Esophagus squamous epithelium (tissue), 5 donors: ENCODE measurements around the gene LARP4. TPM values are rescaled to one million over a fixed set of nuclear protein-coding genes. Genes with fewer than 3 reads are reported as not detected.
A peak's percentile ranks its signal among the peaks of the same experiment; 100 is the strongest.
"Not testable (repeated sequence)": the region's sequence is repeated elsewhere in the genome, so short reads cannot be mapped to it uniquely, and the experiment has no call there.

Source experiments
- DNase-seq: peaks from one replicate; lab custom pipeline; 2025; lab: John Stamatoyannopoulos, UW
- H3K27ac ChIP-seq, 4 donors: fragments of 200-600 bp; sonication (generic); one replicate each; pipeline ENCODE4 v1.5.1; 2016 to 2019; ENCODE audit warnings: mild to moderate bottlenecking in 1 of 4
- H3K27me3 ChIP-seq, 4 donors: fragments of 200-600 bp; sonication (generic); 1 replicate in 3 of 4; 2 replicates in 1 of 4; pipeline versions ENCODE4 v1.5.1 to v1.6.0; 2017 to 2021; ENCODE audit warnings: antibody characterized with exemption in 1 of 4
- H3K36me3 ChIP-seq, 3 donors: fragments of 200-600 bp; sonication (generic); one replicate each; pipeline ENCODE4 v1.5.1; 2016 to 2019
- H3K4me1 ChIP-seq, 3 donors: fragments of 200-600 bp; sonication (generic); one replicate each; pipeline ENCODE4 v1.5.1; 2017 to 2019
- H3K4me3 ChIP-seq, 4 donors: fragments of 200-600 bp; sonication (generic); 1 replicate in 3 of 4; 2 replicates in 1 of 4; pipeline ENCODE4 v1.5.1; 2016 to 2019; ENCODE audit warnings: mild to moderate bottlenecking in 2 of 4, moderate library complexity in 1 of 4
- H3K9me3 ChIP-seq, 3 donors: fragments of 200-600 bp; sonication (generic); one replicate each; pipeline ENCODE4 v1.5.1; 2016 to 2019
- CTCF ChIP-seq, 6 experiments: fragments of 450-650 bp in 4 of 6; fragments of 200-600 bp in 2 of 6; sonication (generic) in 2 of 6; IDR thresholded peaks; one replicate each; pipeline ENCODE4 v1.5.1; 2016 to 2019; ENCODE audit warnings: antibody characterized with exemption in 6 of 6, mild to moderate bottlenecking in 4 of 6, moderate library complexity in 4 of 6
- POLR2A ChIP-seq, 4 donors: fragments of 450-650 bp; IDR thresholded peaks; one replicate each; pipeline ENCODE4 v1.6.1; 2017; ENCODE audit warnings: antibody characterized with exemption in 4 of 4, mild to moderate bottlenecking in 4 of 4, moderate library complexity in 3 of 4
- WGBS, 2 donors: methylation state at CpG; one replicate each; pipeline ENCODE4 v1.1.5; 2018; 5-methylcytosine and 5-hydroxymethylcytosine counted together
- intact Hi-C: fragments of 100-400 bp; cut with DNase I; formaldehyde crosslinking; loops from one replicate; pipeline ENCODE4 v1.15.0; 2022
- total RNA-seq, 4 donors: library from RNA; depleted of rRNA; stranded (reverse); fragments of >200 nt; gene quantifications; one replicate each; pipeline ENCODE4 v1.1.0, GENCODE V29; 2016
- donor health status: DM: yes; HTN: yes; CAD: no.

Gene LARP4
- total RNA-seq, 4 donors from 2014 or later: 22.7 to 36.0 (median 29.6) TPM

GRCh38 chr12:50425589-50426258 is 25.0 kb downstream of the LARP4 start:
- H3K36me3 ChIP-seq: peaks cover 0 to 51% (median 26%) of the 10 kb centered on the region in 3 donors
- H3K4me1 ChIP-seq: peaks cover 0 to 6% (median 0%) of the 10 kb centered on the region in 3 donors
- H3K4me3 ChIP-seq: no peak overlapping the region
- DNase-seq: no peak
- no peak for TF ChIP-seq CTCF (IDR thresholded peaks at IDR 0.05)
- no peak overlapping the region for H3K27ac ChIP-seq
- no peaks in the 10 kb centered on the region for H3K27me3 ChIP-seq
- WGBS, 2 donors: 60 to 68% methylated on average over 6 of the region's 6 CpGs
- H3K9me3 ChIP-seq: no peaks in the 10 kb centered on the region
- intact Hi-C loops: no loop called here

- intact Hi-C loops, H3K4me3 ChIP-seq, H3K27me3 ChIP-seq, H3K4me1 ChIP-seq, H3K9me3 ChIP-seq, H3K27ac ChIP-seq, DNase-seq: not testable (repeated sequence)
- 83 to 84% methylated on average over 8 of the region's 8 CpGs for WGBS, 2 donors
- peaks cover 0 to 90% (median 50%) of the 10 kb centered on the region in 3 donors for H3K36me3 ChIP-seq
These were observed 31.0 kb downstream of the LARP4 start for GRCh38 chr12:50431656-50432055.

GRCh38 chr12:50440288-50440687 is 39.6 kb downstream of the LARP4 start:
- Histone ChIP-seq H3K4me1 (peaks cover 0 to 13% (median 0%) of the 10 kb centered on the region in 3 donors), H3K27ac (no peak overlapping the region), H3K9me3 (no peaks in the 10 kb centered on the region), H3K4me3 (no peak overlapping the region), H3K27me3 (no peaks in the 10 kb centered on the region), H3K36me3 (peaks cover 0 to 100% (median 28%) of the 10 kb centered on the region in 3 donors)
- intact Hi-C loops: no loop called here
- DNase-seq: no peak
- TF ChIP-seq CTCF (IDR thresholded peaks at IDR 0.05) (no peak), POLR2A (IDR thresholded peaks at IDR 0.05) (no peak)

- no peak overlapping the region for H3K27ac ChIP-seq
- TF ChIP-seq CTCF (IDR thresholded peaks at IDR 0.05) (no peak), POLR2A (IDR thresholded peaks at IDR 0.05) (no peak)
- H3K4me3 ChIP-seq: no peak overlapping the region
- 76 to 83% methylated on average over 7 of the region's 7 CpGs for WGBS, 2 donors
- intact Hi-C loops: no loop called here
- no peak for DNase-seq
- peaks cover 0 to 98% (median 28%) of the 10 kb centered on the region in 3 donors for H3K36me3 ChIP-seq
- H3K9me3 ChIP-seq: no peaks in the 10 kb centered on the region
- H3K27me3 ChIP-seq: no peaks in the 10 kb centered on the region
- peaks cover 0 to 13% (median 0%) of the 10 kb centered on the region in 3 donors for H3K4me1 ChIP-seq
These were observed 41.1 kb downstream of the LARP4 start for GRCh38 chr12:50441763-50442162.

GRCh38 chr12:50442178-50442908 is 41.7 kb downstream of the LARP4 start:
- TF ChIP-seq CTCF (IDR thresholded peaks at IDR 0.05): no peak
- TF ChIP-seq POLR2A (IDR thresholded peaks at IDR 0.05): no peak
- DNase-seq: no peak
- 31 to 48% methylated on average over 3 of the region's 3 CpGs for WGBS, 2 donors
- Histone ChIP-seq H3K9me3 (no peaks in the 10 kb centered on the region), H3K36me3 (peaks cover 0 to 98% (median 28%) of the 10 kb centered on the region in 3 donors), H3K4me1 (peaks cover 0 to 13% (median 0%) of the 10 kb centered on the region in 3 donors), H3K4me3 (no peak overlapping the region), H3K27ac (peak overlapping the region in 1 of 4 donors; percentile 45), H3K27me3 (no peaks in the 10 kb centered on the region)
- intact Hi-C loops: no loop called here

GRCh38 chr12:50449671-50450070 is 49.0 kb downstream of the LARP4 start:
- H3K9me3 ChIP-seq, H3K27me3 ChIP-seq, H3K4me1 ChIP-seq, H3K4me3 ChIP-seq, intact Hi-C loops, DNase-seq, H3K27ac ChIP-seq: not testable (repeated sequence)
- H3K36me3 ChIP-seq: peaks cover 0 to 86% (median 9%) of the 10 kb centered on the region in 3 donors
- 73 to 81% methylated on average over 4 to 5 of the region's 5 CpGs for WGBS, 2 donors
